A549 (cell line): ENCODE measurements around the gene GOLGA6A. TPM values are rescaled to one million over a fixed set of nuclear protein-coding genes. Genes with fewer than 3 reads are reported as not detected.

Experiments used
- ATAC-seq, 2 experiments: fragments of 200-7000 bp in 1 of 2; fragments of >200 bp in 1 of 2; cut with Nextera tagmentation in 1 of 2; cut with Tn5 transposase in 1 of 2; 3 replicates each; pipeline versions ENCODE4 v1.8.0 to v1.9.1; 2018 to 2020; ENCODE audit warnings: mild to moderate bottlenecking in 1 of 2, moderate library complexity in 1 of 2
- CTCF ChIA-PET: fragments of 300-600 bp; sonication (Branson Sonifier 250); formaldehyde crosslinking; extraction: SDS; loops from one replicate; lab custom pipeline; 2021; ENCODE audit warnings: antibody characterized with exemption, inconsistent platforms; lab: Yijun Ruan, JAX
- POLR2A ChIA-PET: fragments of 350-600 bp; formaldehyde crosslinking; extraction: SDS; loops from one replicate; lab custom pipeline; 2021; ENCODE audit warnings: antibody characterized with exemption, inconsistent platforms; lab: Yijun Ruan, JAX
- DNase-seq, 2 experiments: peaks; one replicate each; pipeline versions ENCODE4 v3.0.0 to v3.0.0-alpha.2; 2011 to 2016; ENCODE audit warnings: low read depth in 1 of 2, low spot score in 1 of 2
- FAIRE-seq: peaks from 2 replicates; lab custom pipeline; 2011; peaks lifted over from hg19 to GRCh38; lab: Jason Lieb, UNC
- H3K27ac ChIP-seq, 2 experiments: fragments of >200 bp; sonication (Bioruptor Twin); formaldehyde crosslinking; 3 replicates each; pipeline ENCODE4 v1.5.1; 2016 to 2017
- H3K4me1 ChIP-seq: fragments of >200 bp; sonication (Bioruptor Twin); formaldehyde crosslinking; 3 replicates; pipeline ENCODE4 v1.6.1; 2016
- H3K4me2 ChIP-seq: fragments of >200 bp; sonication (Bioruptor Twin); formaldehyde crosslinking; 3 replicates; pipeline ENCODE4 v1.6.1; 2016
- H3K4me3 ChIP-seq: fragments of >200 bp; sonication (Bioruptor Twin); formaldehyde crosslinking; 3 replicates; pipeline ENCODE4 v1.5.1; 2016
- H3K9me3 ChIP-seq: fragments of >200 bp; sonication (Bioruptor Twin); formaldehyde crosslinking; 3 replicates; pipeline ENCODE4 v1.6.1; 2016
- BCL3 ChIP-seq: fragments of >200 bp; sonication (Bioruptor Twin); formaldehyde crosslinking; IDR thresholded peaks from 3 replicates; pipeline ENCODE4 v1.6.1; 2016
- BHLHE40 ChIP-seq: IDR thresholded peaks from 2 replicates; pipeline ENCODE4 v1.6.1; 2012; ENCODE audit warnings: low read depth, low read length, inconsistent platforms
- CEBPB ChIP-seq, 2 experiments: fragments of >200 bp in 1 of 2; sonication (Bioruptor Twin) in 1 of 2; formaldehyde crosslinking in 1 of 2; IDR thresholded peaks; 2 replicates each; pipeline ENCODE4 v1.6.1; 2012 to 2016
- E2F6 ChIP-seq: IDR thresholded peaks from 2 replicates; pipeline ENCODE4 v1.6.1; 2012; ENCODE audit warnings: low read depth, borderline replicate concordance
- EP300 ChIP-seq, 2 experiments: fragments of >200 bp; sonication (Bioruptor Twin); formaldehyde crosslinking; IDR thresholded peaks; 2 replicates in 1 of 2; 3 replicates in 1 of 2; pipeline ENCODE4 v1.6.1; 2016 to 2017
- FOSB ChIP-seq: fragments of 250-450 bp; sonication (Bioruptor Pico); IDR thresholded peaks from 2 replicates; pipeline ENCODE4 v1.5.0; 2020; ENCODE audit warnings: mild to moderate bottlenecking, moderate library complexity
- HOXB13 ChIP-seq: fragments of 250-450 bp; sonication (Bioruptor Pico); IDR thresholded peaks from 2 replicates; pipeline ENCODE4 v1.5.0; 2020; ENCODE audit warnings: low read depth, mild to moderate bottlenecking, moderate library complexity
- JUN ChIP-seq, 2 experiments: fragments of >200 bp; sonication (Bioruptor Twin); formaldehyde crosslinking; IDR thresholded peaks; 2 replicates in 1 of 2; 3 replicates in 1 of 2; pipeline ENCODE4 v1.6.1; 2016 to 2017
- KDM1A ChIP-seq: fragments of 200-600 bp; sonication (generic); IDR thresholded peaks from 2 replicates; pipeline ENCODE4 v1.6.1; 2016; ENCODE audit warnings: low read depth, mild to moderate bottlenecking
- KDM5A ChIP-seq: fragments of 200-600 bp; sonication (generic); IDR thresholded peaks from 2 replicates; pipeline ENCODE4 v1.6.1; 2016; ENCODE audit warnings: antibody characterized with exemption, mild to moderate bottlenecking
- MAZ ChIP-seq: fragments of 150-350 bp; IDR thresholded peaks from 2 replicates; pipeline ENCODE4 v1.6.1; 2014; ENCODE audit warnings: antibody characterized with exemption, low read depth, low read length, borderline replicate concordance
- MYC ChIP-seq: IDR thresholded peaks from 2 replicates; pipeline ENCODE4 v1.6.1; 2012; ENCODE audit warnings: mild to moderate bottlenecking, inconsistent platforms, low read length, improper control_type of control experiment, borderline replicate concordance
- NFE2L2 ChIP-seq: fragments of 150-350 bp; conservative IDR thresholded peaks from 2 replicates; pipeline ENCODE4 v1.6.1; 2014; ENCODE audit warnings: low read length
- NR3C1 ChIP-seq: fragments of >200 bp; sonication (Bioruptor Twin); formaldehyde crosslinking; IDR thresholded peaks from 3 replicates; pipeline ENCODE4 v1.6.1; 2017
- PHF8 ChIP-seq: fragments of 200-600 bp; sonication (generic); IDR thresholded peaks from 2 replicates; pipeline ENCODE4 v1.6.1; 2016; ENCODE audit warnings: low read depth, mild to moderate bottlenecking, antibody characterized with exemption, moderate library complexity, borderline replicate concordance
- RAD21 ChIP-seq, 2 experiments: fragments of >200 bp in 1 of 2; sonication (Bioruptor Twin) in 1 of 2; formaldehyde crosslinking in 1 of 2; IDR thresholded peaks in 1 of 2; conservative IDR thresholded peaks in 1 of 2; 2 replicates in 1 of 2; 3 replicates in 1 of 2; pipeline ENCODE4 v1.6.1; 2012 to 2018; ENCODE audit warnings: inconsistent platforms in 1 of 2
- RARB ChIP-seq: fragments of 250-450 bp; sonication (Bioruptor Pico); IDR thresholded peaks from 2 replicates; pipeline ENCODE4 v1.8.0; 2021; ENCODE audit warnings: mild to moderate bottlenecking, moderate library complexity
- RCOR1 ChIP-seq: fragments of 150-350 bp; IDR thresholded peaks from 2 replicates; pipeline ENCODE4 v1.6.1; 2014; ENCODE audit warnings: antibody characterized with exemption, low read length, low read depth
- RFX5 ChIP-seq: fragments of 450-650 bp; IDR thresholded peaks from 2 replicates; pipeline ENCODE4 v1.7.1; 2014; ENCODE audit warnings: antibody characterized with exemption, mild to moderate bottlenecking, moderate library complexity
- RNF2 ChIP-seq: fragments of 200-600 bp; sonication (generic); IDR thresholded peaks from 2 replicates; pipeline ENCODE4 v1.6.1; 2016; ENCODE audit warnings: low read depth, mild to moderate bottlenecking, antibody characterized with exemption, moderate library complexity, borderline replicate concordance
- SMC3 ChIP-seq: fragments of >200 bp; sonication (Bioruptor Twin); formaldehyde crosslinking; IDR thresholded peaks from 3 replicates; pipeline ENCODE4 v1.6.1; 2018; ENCODE audit warnings: inconsistent platforms
- SREBF2 ChIP-seq: fragments of 450-650 bp; IDR thresholded peaks from 2 replicates; pipeline ENCODE4 v1.6.1; 2014; ENCODE audit warnings: mild to moderate bottlenecking, moderate library complexity
- ZFP36 ChIP-seq: fragments of 450-650 bp; IDR thresholded peaks from 2 replicates; pipeline ENCODE4 v1.6.1; 2014; ENCODE audit warnings: borderline replicate concordance; ENCODE audit not compliant: partially characterized antibody
- WGBS: methylation state at CpG from one replicate; pipeline ENCODE4 v1.1.6; 2017; ENCODE audit errors: missing lambda C conversion rate; 5-methylcytosine and 5-hydroxymethylcytosine counted together
- polyA plus RNA-seq, 4 experiments: library from polyadenylated mRNA; depleted of rRNA in 3 of 4; stranded (reverse); fragments of >200 nt; fragmentation: RNase III in 1 of 4; extraction: RNeasy Plus Mini Kit Qiagen cat#74134 plus additional on column Dnase treatment in 1 of 4; gene quantifications; 2 replicates in 3 of 4; 3 replicates in 1 of 4; pipeline ENCODE4 v1.2.3, GENCODE V29; 2011 to 2017
- TF ChIP-seq, protein P1 (sequence below): fragments of 250-450 bp; sonication (Bioruptor Pico); IDR thresholded peaks from 2 replicates; pipeline ENCODE4 v1.5.0; 2021; ENCODE audit warnings: mild to moderate bottlenecking, moderate library complexity, borderline replicate concordance
- TF ChIP-seq, protein P2 (sequence below): fragments of >200 bp; sonication (Bioruptor Twin); formaldehyde crosslinking; IDR thresholded peaks from 3 replicates; pipeline ENCODE4 v1.5.1; 2016
- TF ChIP-seq, protein P3 (sequence below): IDR thresholded peaks from 2 replicates; pipeline ENCODE4 v1.6.1; 2012

The GOLGA6A gene
- polyA plus RNA-seq, 2 of the 4 experiments (the other 2 are of a cell fraction), result 0.03 to 0.05 TPM

DNA sequence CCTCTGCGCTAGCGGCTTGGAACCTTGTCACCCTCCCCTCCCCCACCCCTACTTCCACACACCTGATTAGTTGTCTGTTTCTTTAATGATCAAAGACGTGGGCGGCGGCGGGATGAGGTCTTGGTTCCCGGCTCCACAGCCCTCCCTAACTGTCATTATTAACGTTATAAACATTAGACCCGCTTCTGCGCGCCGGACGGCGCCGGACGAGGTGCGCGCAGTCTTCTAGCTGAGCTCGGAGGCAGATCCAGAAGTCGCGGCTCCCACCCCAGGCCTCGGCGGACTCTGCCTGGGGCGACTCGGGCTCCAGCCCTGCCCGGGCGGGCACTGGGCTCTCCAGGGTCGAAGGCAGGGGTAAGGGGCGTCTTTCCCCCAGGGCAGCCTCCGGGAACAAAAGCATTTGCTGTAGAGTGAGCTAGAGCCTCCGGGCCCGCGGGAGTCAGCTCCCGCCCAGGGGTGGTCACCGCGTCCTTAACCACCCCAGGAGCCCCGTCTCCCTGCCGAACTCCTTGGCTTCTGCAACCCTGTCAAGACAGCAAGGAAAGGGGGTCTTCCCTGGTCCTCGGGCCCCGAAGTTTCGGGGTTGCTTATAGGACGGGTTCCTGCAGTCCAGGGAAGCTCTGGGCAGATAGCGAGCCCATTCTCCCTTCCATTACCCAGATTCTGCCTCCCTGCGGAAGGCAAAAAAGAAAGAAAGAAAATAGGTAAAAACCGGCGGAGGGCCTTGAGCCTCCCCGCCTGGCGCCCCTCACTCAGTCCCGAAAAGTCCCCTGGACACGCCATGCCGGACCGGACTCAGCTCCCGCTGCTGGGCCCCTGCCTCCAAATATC lies 45.8 kb upstream of the GOLGA6A start:
- WGBS, result 35% methylated on average over 37 of the region's 53 CpGs
- DNase-seq (peak in 1 of 2 experiments; percentile 19), FAIRE-seq (no peak), ATAC-seq (peak; percentile 51 to 65; a peak in 5 of 6 replicates)
- peaks cover 20% of the 10 kb centered on the region; the same call in 2 of the 3 replicates for H3K4me1 ChIP-seq
- ChIA-PET CTCF (interaction anchor here (0.8 to 3.0 kb wide), 23 partner anchors 10 to 194 kb away, joined by 3 to 38 read pairs (median 4); partner anchors contain the start of gene STRA6), POLR2A (interaction anchor here (1.3 kb wide), 1 partner anchor 49 kb away, joined by 4 read pairs; no protein-coding TSS in a partner anchor)
- peak overlapping the region; percentile 64 to 85 for H3K27ac ChIP-seq
- peak overlapping the region; percentile 98 for H3K4me2 ChIP-seq
- no peaks in the 10 kb centered on the region for H3K9me3 ChIP-seq
- TF ChIP-seq RNF2 (no peak), FOSB (no peak), SREBF2 (no peak), NR3C1 (no peak), E2F6 (no peak), BCL3 (no peak), KDM1A (no peak), PHF8 (no peak), MYC (no peak), ZFP36 (no peak), RFX5 (no peak), MAZ (no peak), RARB (no peak), CEBPB (IDR thresholded peaks at IDR 0.05) (no peak), RCOR1 (no peak)
- TF ChIP-seq, protein P1, sequence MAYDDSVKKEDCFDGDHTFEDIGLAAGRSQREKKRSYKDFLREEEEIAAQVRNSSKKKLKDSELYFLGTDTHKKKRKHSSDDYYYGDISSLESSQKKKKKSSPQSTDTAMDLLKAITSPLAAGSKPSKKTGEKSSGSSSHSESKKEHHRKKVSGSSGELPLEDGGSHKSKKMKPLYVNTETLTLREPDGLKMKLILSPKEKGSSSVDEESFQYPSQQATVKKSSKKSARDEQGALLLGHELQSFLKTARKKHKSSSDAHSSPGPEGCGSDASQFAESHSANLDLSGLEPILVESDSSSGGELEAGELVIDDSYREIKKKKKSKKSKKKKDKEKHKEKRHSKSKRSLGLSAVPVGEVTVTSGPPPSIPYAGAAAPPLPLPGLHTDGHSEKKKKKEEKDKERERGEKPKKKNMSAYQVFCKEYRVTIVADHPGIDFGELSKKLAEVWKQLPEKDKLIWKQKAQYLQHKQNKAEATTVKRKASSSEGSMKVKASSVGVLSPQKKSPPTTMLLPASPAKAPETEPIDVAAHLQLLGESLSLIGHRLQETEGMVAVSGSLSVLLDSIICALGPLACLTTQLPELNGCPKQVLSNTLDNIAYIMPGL (CRISPR knock-in tag), result no peak
- H3K4me3 ChIP-seq, result peak overlapping the region; percentile 50

DNA sequence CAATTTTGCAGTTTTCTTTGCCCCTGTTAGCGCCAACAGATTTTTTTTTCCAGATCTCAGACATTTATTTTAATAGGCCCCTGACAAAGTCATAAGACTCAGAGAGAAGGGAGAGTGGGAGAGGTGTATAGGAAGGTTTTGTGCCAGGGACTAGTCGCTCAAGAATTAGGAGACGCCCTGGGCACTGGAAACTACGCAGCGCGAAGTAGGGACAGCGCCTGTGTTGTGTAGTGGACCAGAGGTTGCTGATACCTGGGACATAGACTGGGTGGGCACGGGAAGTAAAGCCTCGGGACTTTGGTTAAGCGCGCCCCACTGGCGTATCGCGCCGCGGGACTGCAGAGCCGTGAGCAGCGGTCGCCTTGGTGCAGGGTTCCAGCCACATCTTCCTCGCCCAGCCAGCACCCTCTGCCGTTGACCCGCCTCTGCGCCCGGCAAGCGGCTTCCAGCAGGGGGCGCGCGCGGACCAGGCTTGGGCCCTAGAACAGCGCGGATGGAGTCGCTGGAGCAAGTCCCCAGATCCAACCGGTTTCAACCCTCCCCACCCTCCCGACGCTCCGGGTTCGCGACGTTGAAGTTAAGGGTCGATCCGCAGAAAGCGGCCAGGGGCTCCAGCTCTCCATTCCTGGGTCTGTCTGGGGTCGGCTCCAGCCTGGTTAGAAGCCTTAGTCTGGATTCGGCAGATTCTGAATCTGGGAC lies 45.1 kb upstream of the GOLGA6A start:
- Histone ChIP-seq H3K9me3 (no peaks in the 10 kb centered on the region), H3K4me3 (peak overlapping the region; percentile 50), H3K4me2 (peak overlapping the region; percentile 98), H3K4me1 (peaks cover 20% of the 10 kb centered on the region; the same call in 2 of the 3 replicates), H3K27ac (peak overlapping the region; percentile 64 to 85)
- POLR2A ChIA-PET, result interaction anchor here (1.3 kb wide), 1 partner anchor 50 kb away, joined by 4 read pairs; no protein-coding TSS in a partner anchor
- ATAC-seq, result peak; percentile 88 to 96
- peak; percentile 52 to 86 for DNase-seq
- CTCF ChIA-PET, result interaction anchor here (0.8 to 3.0 kb wide), 25 partner anchors 11 to 195 kb away, joined by 3 to 38 read pairs (median 4); partner anchors contain the start of gene STRA6
- no peak for FAIRE-seq
- WGBS, result 37% methylated on average over 18 of the region's 44 CpGs
- no peak for TF ChIP-seq NFE2L2
- no peak for TF ChIP-seq BHLHE40
- TF ChIP-seq, protein P2, sequence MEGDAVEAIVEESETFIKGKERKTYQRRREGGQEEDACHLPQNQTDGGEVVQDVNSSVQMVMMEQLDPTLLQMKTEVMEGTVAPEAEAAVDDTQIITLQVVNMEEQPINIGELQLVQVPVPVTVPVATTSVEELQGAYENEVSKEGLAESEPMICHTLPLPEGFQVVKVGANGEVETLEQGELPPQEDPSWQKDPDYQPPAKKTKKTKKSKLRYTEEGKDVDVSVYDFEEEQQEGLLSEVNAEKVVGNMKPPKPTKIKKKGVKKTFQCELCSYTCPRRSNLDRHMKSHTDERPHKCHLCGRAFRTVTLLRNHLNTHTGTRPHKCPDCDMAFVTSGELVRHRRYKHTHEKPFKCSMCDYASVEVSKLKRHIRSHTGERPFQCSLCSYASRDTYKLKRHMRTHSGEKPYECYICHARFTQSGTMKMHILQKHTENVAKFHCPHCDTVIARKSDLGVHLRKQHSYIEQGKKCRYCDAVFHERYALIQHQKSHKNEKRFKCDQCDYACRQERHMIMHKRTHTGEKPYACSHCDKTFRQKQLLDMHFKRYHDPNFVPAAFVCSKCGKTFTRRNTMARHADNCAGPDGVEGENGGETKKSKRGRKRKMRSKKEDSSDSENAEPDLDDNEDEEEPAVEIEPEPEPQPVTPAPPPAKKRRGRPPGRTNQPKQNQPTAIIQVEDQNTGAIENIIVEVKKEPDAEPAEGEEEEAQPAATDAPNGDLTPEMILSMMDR, result peak; percentile 93
- no peak for TF ChIP-seq HOXB13 (CRISPR knock-in tag)
- TF ChIP-seq KDM1A, result no peak
- peak; percentile 96 to 98 for TF ChIP-seq RAD21 (conservative IDR thresholded peaks at IDR 0.05 in 1 of 2, IDR thresholded peaks at IDR 0.05 in 1 of 2)
- TF ChIP-seq EP300 (IDR thresholded peaks at IDR 0.05), result no peak
- no peak for TF ChIP-seq NR3C1
- TF ChIP-seq E2F6, result 0 out of 2 replicates have a peak, but pooled peaks have one; percentile 51
- TF ChIP-seq MYC, result no peak
- TF ChIP-seq, protein P3, sequence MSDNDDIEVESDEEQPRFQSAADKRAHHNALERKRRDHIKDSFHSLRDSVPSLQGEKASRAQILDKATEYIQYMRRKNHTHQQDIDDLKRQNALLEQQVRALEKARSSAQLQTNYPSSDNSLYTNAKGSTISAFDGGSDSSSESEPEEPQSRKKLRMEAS, result peak; percentile 27; the same call in 1 of the 2 replicates
- TF ChIP-seq KDM5A, result no peak
- no peak for TF ChIP-seq JUN (IDR thresholded peaks at IDR 0.05)
- TF ChIP-seq SMC3, result peak; percentile 98
